NCI-H774 (cell line): ENCODE results near the gene KCNJ3.
"Not testable (repeated sequence)": the region's sequence is repeated elsewhere in the genome, so short reads cannot be mapped to it uniquely, and the experiment has no call there.

Experiments used
- DNase-seq: peaks from one replicate; lab custom pipeline; 2025; lab: John Stamatoyannopoulos, UW

KCNJ3 gene

GRCh38 chr2:154846842-154847241 lies 148.3 kb downstream of the KCNJ3 start:
- no peak for DNase-seq

GRCh38 chr2:154849482-154849881 lies 151.0 kb downstream of the KCNJ3 start:
- DNase-seq: no peak

GRCh38 chr2:154850532-154850931 lies 152.0 kb downstream of the KCNJ3 start:
- DNase-seq: no peak

- no peak for DNase-seq
Measured at GRCh38 chr2:154855138-154855537, 156.6 kb downstream of the KCNJ3 start.

- not testable (repeated sequence) for DNase-seq
Measured at GRCh38 chr2:154867151-154867550, 168.7 kb downstream of the KCNJ3 start.

GRCh38 chr2:154875999-154876398 lies 177.5 kb downstream of the KCNJ3 start:
- no peak for DNase-seq

GRCh38 chr2:154882725-154883124 lies 184.2 kb downstream of the KCNJ3 start:
- no peak for DNase-seq

GRCh38 chr2:154886316-154886715 lies 187.8 kb downstream of the KCNJ3 start:
- DNase-seq: no peak

- no peak for DNase-seq
Measured at GRCh38 chr2:154898269-154898668, 199.8 kb downstream of the KCNJ3 start.

- DNase-seq: no peak
Measured at GRCh38 chr2:154901063-154901462, 202.6 kb downstream of the KCNJ3 start.
